SIG-M5 treated with dmso at 0.1 percent for 504 hours (cell line): ENCODE measurements around the gene MEPE.

Source experiments
- DNase-seq: peaks from one replicate; lab custom pipeline; 2025; ENCODE audit not compliant: unreplicated experiment; lab: John Stamatoyannopoulos, UW

Gene MEPE

DNA sequence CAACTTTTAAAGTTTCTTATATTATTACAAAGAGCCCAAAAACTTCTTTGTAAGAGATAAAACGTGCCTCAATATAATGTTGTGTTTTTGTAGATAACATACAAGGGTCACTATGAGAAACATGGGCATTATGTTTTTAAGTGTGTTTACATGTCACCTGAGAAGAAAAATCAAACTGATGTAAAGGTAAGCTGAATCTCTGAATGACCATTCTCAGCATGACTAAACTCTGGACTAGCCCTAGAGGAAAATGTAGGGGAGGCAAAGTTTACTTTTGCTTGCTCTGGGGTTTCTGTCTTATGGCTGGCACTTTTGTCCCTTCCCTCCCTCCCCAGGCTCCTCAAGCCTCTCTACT lies 6.8 kb downstream of the MEPE start:
- DNase-seq: no peak

- no peak for DNase-seq
Observed at GRCh38 chr4:87840149-87840548, 7.4 kb downstream of the MEPE start.

- peak; percentile 94 for DNase-seq
Observed at GRCh38 chr4:87843936-87844335, 11.2 kb downstream of the MEPE start.

- no peak for DNase-seq
Observed at GRCh38 chr4:87844452-87844851, 11.7 kb downstream of the MEPE start.

GRCh38 chr4:87846226-87846625 lies 13.5 kb downstream of the MEPE start:
- DNase-seq: no peak

DNA sequence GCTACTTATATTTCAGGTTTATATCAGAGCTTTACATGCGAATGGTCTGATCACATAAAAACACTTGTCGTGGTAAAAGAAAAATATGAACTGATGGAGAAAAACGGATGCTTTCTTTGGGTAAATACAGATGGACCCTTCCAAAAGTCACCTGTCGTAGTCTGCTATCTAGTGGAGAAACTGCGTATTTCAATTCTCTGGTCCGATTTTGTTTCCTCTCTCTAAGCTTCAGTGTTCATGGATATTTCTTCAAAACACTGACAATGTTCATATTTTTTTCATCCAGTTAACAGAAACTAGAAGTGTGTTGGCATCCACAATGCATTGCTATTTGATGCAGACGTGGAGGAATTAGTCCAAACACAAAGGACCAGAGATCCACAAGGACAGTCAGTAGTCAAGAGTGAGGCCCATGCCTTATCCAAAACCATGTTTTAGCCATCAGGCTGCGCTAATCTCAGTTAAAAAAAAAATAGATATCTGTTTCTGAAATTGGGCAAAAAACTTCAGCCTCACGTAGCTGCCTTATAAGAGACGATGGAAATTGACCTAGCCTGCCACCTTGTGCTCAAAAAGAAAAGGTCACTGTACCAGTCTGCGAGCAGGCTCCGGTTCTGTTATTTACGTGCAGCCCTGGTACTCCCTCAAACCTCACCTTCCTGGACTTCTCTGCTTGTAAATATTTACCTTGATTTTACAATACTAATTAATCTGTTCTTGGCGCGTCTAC lies 16.0 kb downstream of the MEPE start:
- DNase-seq: peak; percentile 77

GRCh38 chr4:87849612-87850011 lies 16.8 kb downstream of the MEPE start:
- DNase-seq: peak; percentile 87

GRCh38 chr4:87851332-87851731 lies 18.6 kb downstream of the MEPE start:
- peak; percentile 86 for DNase-seq

- no peak for DNase-seq
Observed at GRCh38 chr4:87851953-87852352, 19.2 kb downstream of the MEPE start.

- DNase-seq: peak; percentile 54
Observed at GRCh38 chr4:87853108-87853507, 20.3 kb downstream of the MEPE start.

- no peak for DNase-seq
Observed at GRCh38 chr4:87853891-87854290, 21.1 kb downstream of the MEPE start.

DNA sequence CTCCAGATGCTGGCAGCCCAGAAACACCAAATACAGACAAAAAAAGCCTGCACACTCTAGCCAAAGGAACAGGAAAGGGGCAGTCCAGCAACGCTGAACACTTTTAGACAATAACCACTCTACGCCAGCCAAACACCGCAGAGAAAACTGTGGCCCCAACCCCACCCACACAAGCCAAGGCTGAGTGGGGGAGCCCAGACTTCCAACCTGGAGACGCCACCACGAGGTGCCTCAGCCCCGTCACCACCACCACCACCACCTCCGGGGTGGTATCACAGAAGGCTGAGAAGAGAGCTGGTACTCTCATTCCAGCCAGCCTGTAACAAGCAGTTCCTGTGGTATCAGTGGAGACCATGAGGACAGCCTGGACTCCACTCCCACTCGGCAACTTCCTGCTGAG lies 22.8 kb downstream of the MEPE start:
- no peak for DNase-seq

DNA sequence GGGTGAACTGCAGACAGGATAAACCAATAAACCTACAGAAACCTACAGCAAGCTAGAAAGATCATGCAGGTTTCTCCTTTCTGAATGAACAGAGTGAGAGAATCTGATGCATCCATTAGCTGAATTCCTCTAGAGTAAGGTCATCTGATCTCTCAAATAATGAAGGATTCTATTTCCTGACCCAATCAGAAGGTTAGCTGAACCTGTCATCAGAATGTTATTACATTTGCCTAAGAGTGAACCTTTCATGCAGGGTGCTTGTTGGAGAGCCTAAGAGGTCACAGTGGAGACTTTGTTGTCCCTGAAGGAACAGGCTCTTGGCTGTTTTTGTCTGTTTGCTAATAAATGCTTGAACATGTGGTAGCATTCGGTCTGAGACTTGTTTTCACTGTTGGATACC lies 24.0 kb downstream of the MEPE start:
- no peak for DNase-seq

- DNase-seq: no peak
Observed at GRCh38 chr4:87857789-87858188, 25.0 kb downstream of the MEPE start.

- DNase-seq: no peak
Observed at GRCh38 chr4:87862236-87862635, 29.5 kb downstream of the MEPE start.

- DNase-seq: no peak
Observed at GRCh38 chr4:87863486-87863885, 30.7 kb downstream of the MEPE start.

- DNase-seq: no peak
Observed at GRCh38 chr4:87864321-87864720, 31.6 kb downstream of the MEPE start.

DNA sequence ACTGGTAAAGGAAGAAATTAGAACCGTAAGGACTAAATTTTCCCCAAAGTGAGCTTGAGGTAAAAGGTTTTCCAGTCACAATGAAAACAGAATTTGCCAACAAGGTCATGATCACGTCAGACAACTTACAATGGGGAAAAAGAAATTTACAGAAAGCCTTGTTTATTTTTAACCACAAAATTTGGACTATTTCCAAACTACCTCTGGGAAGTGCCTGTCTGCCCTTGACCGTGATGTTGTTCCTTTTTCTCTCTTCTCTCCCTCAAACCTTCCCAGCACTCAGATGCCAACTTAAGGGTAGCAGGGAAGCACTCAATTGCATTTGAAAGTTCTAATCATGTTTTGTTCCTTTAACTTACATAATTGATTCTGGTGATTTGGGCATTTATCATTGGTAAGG lies 32.5 kb downstream of the MEPE start:
- DNase-seq: no peak

GRCh38 chr4:87865960-87866598 lies 33.3 kb downstream of the MEPE start:
- no peak for DNase-seq

- no peak for DNase-seq
Observed at GRCh38 chr4:87868522-87868921, 35.8 kb downstream of the MEPE start.

DNA sequence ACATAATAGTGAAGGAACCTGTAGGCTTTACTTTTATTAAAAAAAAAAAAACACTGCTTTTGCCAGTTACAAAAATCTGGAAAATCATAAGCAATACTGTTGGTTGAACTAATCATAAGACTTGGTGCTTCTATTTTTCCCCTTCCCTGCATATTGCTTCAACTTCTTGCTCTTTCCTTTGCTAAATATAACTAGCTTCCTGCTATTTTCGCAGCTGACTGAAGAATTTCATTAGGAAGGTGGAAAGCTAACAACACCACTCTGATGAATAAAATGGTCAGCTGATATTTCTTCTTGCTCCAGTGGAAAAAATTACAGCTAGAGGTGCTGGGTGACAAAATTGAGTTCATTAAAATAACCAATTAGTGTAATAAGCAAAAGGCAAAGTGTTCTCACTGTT lies 39.3 kb downstream of the MEPE start:
- DNase-seq: no peak

DNA sequence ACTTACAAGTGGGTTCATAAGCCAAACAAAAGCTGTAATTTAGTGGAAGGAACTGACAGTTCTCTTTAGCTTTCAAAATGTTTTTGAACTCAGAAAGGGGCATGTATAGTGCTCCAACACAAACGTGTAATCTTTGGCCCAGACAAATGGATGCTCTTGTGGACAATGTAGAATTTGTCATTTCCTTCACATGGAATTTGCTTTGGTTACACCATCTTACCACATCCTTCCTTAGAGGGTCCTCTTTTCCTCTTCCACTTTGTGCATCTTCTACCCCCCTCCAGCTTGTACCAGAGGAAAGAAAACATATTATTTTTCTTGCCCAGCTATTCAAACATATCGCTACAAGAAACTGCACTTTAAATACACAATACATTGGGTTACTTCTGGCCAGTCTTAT lies 42.4 kb downstream of the MEPE start:
- no peak for DNase-seq

GRCh38 chr4:87880106-87880505 lies 47.3 kb downstream of the MEPE start:
- DNase-seq: no peak
